ENCODE data around the gene ADNP. TPM values are rescaled to one million over a fixed set of nuclear protein-coding genes. Genes with fewer than 3 reads are reported as not detected.

ADNP gene
- total and polyA plus RNA-seq, 2 of the 13 experiments (the other 11 are each of a cell fraction or from before 2014, with no cell fraction given) = 21.0 to 21.5 TPM

GRCh38 chr20:50957798-50958614 lies 26.8 kb upstream of the ADNP start, which contains the start of gene DPM1 (continued):
- TF ChIP-seq, protein P1, sequence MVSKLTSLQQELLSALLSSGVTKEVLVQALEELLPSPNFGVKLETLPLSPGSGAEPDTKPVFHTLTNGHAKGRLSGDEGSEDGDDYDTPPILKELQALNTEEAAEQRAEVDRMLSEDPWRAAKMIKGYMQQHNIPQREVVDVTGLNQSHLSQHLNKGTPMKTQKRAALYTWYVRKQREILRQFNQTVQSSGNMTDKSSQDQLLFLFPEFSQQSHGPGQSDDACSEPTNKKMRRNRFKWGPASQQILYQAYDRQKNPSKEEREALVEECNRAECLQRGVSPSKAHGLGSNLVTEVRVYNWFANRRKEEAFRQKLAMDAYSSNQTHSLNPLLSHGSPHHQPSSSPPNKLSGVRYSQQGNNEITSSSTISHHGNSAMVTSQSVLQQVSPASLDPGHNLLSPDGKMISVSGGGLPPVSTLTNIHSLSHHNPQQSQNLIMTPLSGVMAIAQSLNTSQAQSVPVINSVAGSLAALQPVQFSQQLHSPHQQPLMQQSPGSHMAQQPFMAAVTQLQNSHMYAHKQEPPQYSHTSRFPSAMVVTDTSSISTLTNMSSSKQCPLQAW (CRISPR knock-in tag; IDR thresholded peaks at IDR 0.05) = peak; percentile 62
- TF ChIP-seq NPAS2 (CRISPR knock-in tag; IDR thresholded peaks at IDR 0.05; ENCODE audit: borderline replicate concordance) (no peak), JARID2 (CRISPR knock-in tag; IDR thresholded peaks at IDR 0.05; ENCODE audit: insufficient replicate concordance) (peak; percentile 43), FOXM1 (CRISPR knock-in tag; IDR thresholded peaks at IDR 0.05) (no peak), ELK4 (CRISPR knock-in tag; IDR thresholded peaks at IDR 0.05; ENCODE audit: borderline replicate concordance) (no peak), ZNF138 (CRISPR knock-in tag; IDR thresholded peaks at IDR 0.05; ENCODE audit: low read depth) (0 out of 2 replicates have a peak, but pooled peaks have one; percentile 79), TBL1XR1 (IDR thresholded peaks at IDR 0.05; ENCODE audit: borderline replicate concordance, low read length, partially characterized antibody) (peak; percentile 78), SIX1 (CRISPR knock-in tag; IDR thresholded peaks at IDR 0.05; ENCODE audit: borderline replicate concordance) (0 out of 2 replicates have a peak, but pooled peaks have one; percentile 7), MXI1 (IDR thresholded peaks at IDR 0.05; ENCODE audit: borderline replicate concordance, low read depth, low read length) (no peak), MBD4 (IDR thresholded peaks at IDR 0.05; ENCODE audit: borderline replicate concordance, low read length) (no peak), KLF9 (CRISPR knock-in tag; IDR thresholded peaks at IDR 0.05; ENCODE audit: low read depth) (peak; percentile 52; the same call in 1 of the 2 replicates), KDM2A (CRISPR knock-in tag; IDR thresholded peaks at IDR 0.05; ENCODE audit: borderline replicate concordance, low read depth) (peak; percentile 90), RAD51 (IDR thresholded peaks at IDR 0.05; ENCODE audit: borderline replicate concordance) (no peak), JUN (CRISPR knock-in tag; IDR thresholded peaks at IDR 0.05) (0 out of 2 replicates have a peak, but pooled peaks have one; percentile 61), ZNF496 (CRISPR knock-in tag; IDR thresholded peaks at IDR 0.05; ENCODE audit: insufficient replicate concordance) (no peak), HDAC6 (IDR thresholded peaks at IDR 0.05; ENCODE audit: low read depth, low read length) (no peak), DZIP1 (CRISPR knock-in tag; IDR thresholded peaks at IDR 0.05) (no peak; the same call in 1 of the 2 replicates), ELF1 (CRISPR knock-in tag; IDR thresholded peaks at IDR 0.05) (peak; percentile 95), AGO2 (optimal IDR thresholded peaks at IDR 0.05; ENCODE audit: low read depth, low read length) (peak; percentile 77)
- TF ChIP-seq, protein P2, sequence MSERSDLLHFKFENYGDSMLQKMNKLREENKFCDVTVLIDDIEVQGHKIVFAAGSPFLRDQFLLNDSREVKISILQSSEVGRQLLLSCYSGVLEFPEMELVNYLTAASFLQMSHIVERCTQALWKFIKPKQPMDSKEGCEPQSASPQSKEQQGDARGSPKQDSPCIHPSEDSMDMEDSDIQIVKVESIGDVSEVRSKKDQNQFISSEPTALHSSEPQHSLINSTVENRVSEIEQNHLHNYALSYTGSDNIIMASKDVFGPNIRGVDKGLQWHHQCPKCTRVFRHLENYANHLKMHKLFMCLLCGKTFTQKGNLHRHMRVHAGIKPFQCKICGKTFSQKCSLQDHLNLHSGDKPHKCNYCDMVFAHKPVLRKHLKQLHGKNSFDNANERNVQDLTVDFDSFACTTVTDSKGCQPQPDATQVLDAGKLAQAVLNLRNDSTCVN (CRISPR knock-in tag; IDR thresholded peaks at IDR 0.05; ENCODE audit: borderline replicate concordance) = peak; percentile 67
- TF ChIP-seq, protein P3, sequence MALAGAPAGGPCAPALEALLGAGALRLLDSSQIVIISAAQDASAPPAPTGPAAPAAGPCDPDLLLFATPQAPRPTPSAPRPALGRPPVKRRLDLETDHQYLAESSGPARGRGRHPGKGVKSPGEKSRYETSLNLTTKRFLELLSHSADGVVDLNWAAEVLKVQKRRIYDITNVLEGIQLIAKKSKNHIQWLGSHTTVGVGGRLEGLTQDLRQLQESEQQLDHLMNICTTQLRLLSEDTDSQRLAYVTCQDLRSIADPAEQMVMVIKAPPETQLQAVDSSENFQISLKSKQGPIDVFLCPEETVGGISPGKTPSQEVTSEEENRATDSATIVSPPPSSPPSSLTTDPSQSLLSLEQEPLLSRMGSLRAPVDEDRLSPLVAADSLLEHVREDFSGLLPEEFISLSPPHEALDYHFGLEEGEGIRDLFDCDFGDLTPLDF (CRISPR knock-in tag; IDR thresholded peaks at IDR 0.05) = peak; percentile 95

All from HepG2 (cell line).